ENCODE data around the gene POLR3H. TPM values are rescaled to one million over a fixed set of nuclear protein-coding genes. Genes with fewer than 3 reads are reported as not detected.

POLR3H gene
- total and polyA plus RNA-seq, 12 donors = 18.7 to 92.6 (median 45.4) TPM

DNA sequence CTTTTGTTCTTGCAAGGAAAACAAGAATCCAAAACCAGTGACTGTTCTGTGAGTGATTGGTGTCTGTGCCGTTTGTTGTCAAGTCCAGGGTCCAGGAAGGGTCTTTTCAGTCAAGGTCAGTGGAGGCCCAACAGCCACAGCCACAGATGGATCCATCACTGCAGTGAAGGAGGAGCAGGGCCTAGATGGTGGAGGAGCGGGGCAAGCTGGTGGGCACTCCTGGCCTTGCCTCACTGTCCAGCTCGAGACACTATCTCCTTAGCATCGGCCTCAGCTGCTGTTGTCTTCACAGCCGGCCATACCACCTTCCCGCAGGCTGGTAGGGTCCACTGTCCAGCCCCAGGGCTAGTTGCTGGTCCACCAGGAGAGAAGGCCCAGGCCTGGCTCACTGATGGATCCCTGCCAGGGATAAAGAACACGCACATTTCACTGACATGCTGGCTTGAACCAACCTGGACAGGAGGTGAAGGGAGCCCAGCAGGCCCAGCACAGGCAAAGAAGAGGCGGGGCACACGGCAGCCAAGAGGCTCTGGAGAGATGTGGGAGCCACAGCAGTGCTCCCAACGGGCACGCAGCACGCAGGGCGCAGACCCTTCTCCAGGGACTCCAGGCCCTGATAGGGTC, 15.2 kb downstream of the POLR3H start:
- H3K4me1 ChIP-seq (replicated peaks in 1 of 2) = peaks cover 6 to 30% of the 10 kb centered on the region in 2 donors
- TF ChIP-seq POLR2A (IDR thresholded peaks at IDR 0.05) = no peak
- TF ChIP-seq, protein P1, sequence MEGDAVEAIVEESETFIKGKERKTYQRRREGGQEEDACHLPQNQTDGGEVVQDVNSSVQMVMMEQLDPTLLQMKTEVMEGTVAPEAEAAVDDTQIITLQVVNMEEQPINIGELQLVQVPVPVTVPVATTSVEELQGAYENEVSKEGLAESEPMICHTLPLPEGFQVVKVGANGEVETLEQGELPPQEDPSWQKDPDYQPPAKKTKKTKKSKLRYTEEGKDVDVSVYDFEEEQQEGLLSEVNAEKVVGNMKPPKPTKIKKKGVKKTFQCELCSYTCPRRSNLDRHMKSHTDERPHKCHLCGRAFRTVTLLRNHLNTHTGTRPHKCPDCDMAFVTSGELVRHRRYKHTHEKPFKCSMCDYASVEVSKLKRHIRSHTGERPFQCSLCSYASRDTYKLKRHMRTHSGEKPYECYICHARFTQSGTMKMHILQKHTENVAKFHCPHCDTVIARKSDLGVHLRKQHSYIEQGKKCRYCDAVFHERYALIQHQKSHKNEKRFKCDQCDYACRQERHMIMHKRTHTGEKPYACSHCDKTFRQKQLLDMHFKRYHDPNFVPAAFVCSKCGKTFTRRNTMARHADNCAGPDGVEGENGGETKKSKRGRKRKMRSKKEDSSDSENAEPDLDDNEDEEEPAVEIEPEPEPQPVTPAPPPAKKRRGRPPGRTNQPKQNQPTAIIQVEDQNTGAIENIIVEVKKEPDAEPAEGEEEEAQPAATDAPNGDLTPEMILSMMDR (IDR thresholded peaks at IDR 0.05) = no peak
- H3K9me3 ChIP-seq (replicated peaks in 1 of 3) = no peaks in the 10 kb centered on the region
- no peaks in the 10 kb centered on the region for H3K27me3 ChIP-seq
- H3K27ac ChIP-seq = peak overlapping the region in 2 of 5 donors; percentile 10 to 44
- no peak overlapping the region for H3K4me3 ChIP-seq
- DNase-seq = peak in 2 of 7 donors; percentile 45 to 49
- peaks cover 0 to 79% of the 10 kb centered on the region in 2 donors for H3K36me3 ChIP-seq (replicated peaks in 1 of 2)
- 76 to 81% (median 78%) methylated on average over 8 to 13 of the region's 13 CpGs for WGBS, 4 donors
- intact Hi-C loops (cut with DNase I) = no loop called here

- TF ChIP-seq, protein P1 (IDR thresholded peaks at IDR 0.05) = no peak
- TF ChIP-seq POLR2A (IDR thresholded peaks at IDR 0.05) = peak in 1 of 2 donors; percentile 4
- intact Hi-C loops (cut with DNase I) = no loop called here
- no peak overlapping the region for H3K4me3 ChIP-seq
- peaks cover 14 to 38% of the 10 kb centered on the region in 2 donors for H3K4me1 ChIP-seq (replicated peaks in 1 of 2)
- peaks cover 0 to 79% of the 10 kb centered on the region in 2 donors for H3K36me3 ChIP-seq (replicated peaks in 1 of 2)
- peak in 1 of 7 donors; percentile 40 for DNase-seq
- H3K27ac ChIP-seq = peak overlapping the region in 1 of 5 donors; percentile 94
- H3K27me3 ChIP-seq = no peaks in the 10 kb centered on the region
- 78 to 86% (median 84%) methylated on average over 14 to 16 of the region's 16 CpGs for WGBS, 4 donors
- no peaks in the 10 kb centered on the region for H3K9me3 ChIP-seq (replicated peaks in 1 of 3)
Observed at GRCh38 chr22:41528132-41528766, 16.0 kb downstream of the POLR3H start.

DNA sequence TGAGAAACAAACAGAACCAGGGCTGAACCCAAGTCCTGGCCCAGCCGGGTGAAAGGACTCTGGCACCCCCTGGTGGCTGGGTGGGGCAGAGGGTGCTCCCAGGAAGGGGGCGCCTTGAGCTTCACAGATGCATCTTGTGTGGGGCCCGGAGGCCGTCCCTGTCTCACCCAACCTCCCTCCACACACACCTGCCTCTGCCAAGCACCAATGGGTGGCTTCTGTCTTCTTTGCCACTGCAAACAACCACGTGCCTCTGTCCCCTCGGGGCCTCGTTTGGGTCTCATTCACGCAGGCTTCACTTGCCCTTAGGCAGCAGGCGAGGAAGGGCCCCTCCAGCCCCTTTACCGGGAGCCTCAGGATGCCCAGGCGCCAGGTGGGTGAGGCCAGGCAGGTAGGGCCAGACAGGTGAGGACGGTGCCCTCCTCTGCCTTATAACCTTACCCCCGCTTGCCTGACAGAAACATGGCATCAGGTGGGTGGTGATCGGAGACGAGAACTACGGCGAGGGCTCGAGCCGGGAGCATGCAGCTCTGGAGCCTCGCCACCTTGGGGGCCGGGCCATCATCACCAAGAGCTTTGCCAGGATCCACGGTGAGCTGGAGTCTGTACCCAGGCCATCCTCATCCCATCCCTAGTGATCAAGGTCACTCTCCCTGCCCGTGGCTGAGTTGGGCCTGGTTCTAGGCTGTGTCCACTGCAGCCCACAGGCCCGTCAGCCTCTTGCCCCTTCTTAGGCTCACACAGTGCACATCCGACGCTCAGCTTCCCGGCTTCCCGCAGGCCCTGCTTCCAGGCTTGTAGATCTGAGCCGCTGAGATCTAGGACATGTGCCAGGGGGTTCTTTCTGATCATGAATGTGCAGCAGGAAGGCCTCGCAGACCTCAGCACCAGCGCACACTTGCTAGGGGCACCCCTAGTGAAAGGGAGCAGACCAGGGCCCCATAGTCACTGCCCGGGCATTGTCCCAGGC, 17.2 kb downstream of the POLR3H start:
- Histone ChIP-seq H3K36me3 (replicated peaks in 1 of 2) (peaks cover 0 to 73% of the 10 kb centered on the region in 2 donors), H3K27me3 (no peaks in the 10 kb centered on the region), H3K4me1 (replicated peaks in 1 of 2) (peaks cover 16 to 43% of the 10 kb centered on the region in 2 donors), H3K4me3 (no peak overlapping the region), H3K9me3 (replicated peaks in 1 of 3) (no peaks in the 10 kb centered on the region), H3K27ac (peak overlapping the region in 4 of 5 donors; percentile 34 to 94 (median 70))
- peak; percentile 54 to 83 (median 68) for DNase-seq
- 63 to 71% (median 68%) methylated on average over 16 to 32 of the region's 32 CpGs for WGBS, 4 donors
- TF ChIP-seq POLR2A (IDR thresholded peaks at IDR 0.05) = no peak
- TF ChIP-seq, protein P1 (IDR thresholded peaks at IDR 0.05) = peak; percentile 73 to 87 (median 81)
- intact Hi-C loops (cut with DNase I) = no loop called here

All from adrenal gland (tissue), 12 donors.